ENCODE results near the gene CDKN1C.

DNA sequence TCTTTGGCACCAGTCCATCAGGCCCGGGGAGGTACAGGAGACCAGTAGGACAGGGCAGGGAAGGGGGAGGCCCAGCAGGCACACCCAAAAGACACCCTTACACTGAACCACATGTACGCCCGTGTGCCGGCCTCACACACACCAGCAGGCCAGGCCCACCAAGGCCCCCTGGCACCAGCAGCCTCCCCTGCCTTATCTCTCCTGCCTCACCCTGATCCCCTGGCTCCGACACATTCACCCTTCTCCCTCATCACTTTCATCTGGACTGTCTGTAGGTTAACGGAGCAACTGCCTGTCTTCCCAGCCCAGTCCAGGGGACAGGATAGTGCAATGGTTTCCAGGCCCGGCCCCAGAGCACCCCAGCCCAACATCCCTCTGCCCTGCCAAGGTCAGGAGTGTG lies 4.9 kb downstream of the CDKN1C start:
- TF ChIP-seq TAF1 (IDR thresholded peaks at IDR 0.05; ENCODE audit: borderline replicate concordance, low read depth, low read length) = no peak
- no peak for TF ChIP-seq CTCF (IDR thresholded peaks at IDR 0.05)
- TF ChIP-seq TCF12 (IDR thresholded peaks at IDR 0.05) = no peak
- no peak for TF ChIP-seq YY1 (IDR thresholded peaks at IDR 0.05; ENCODE audit: low read depth)
- no peak for TF ChIP-seq POLR2AphosphoS5 (IDR thresholded peaks at IDR 0.05; ENCODE audit: low read depth, low read length)
- TF ChIP-seq MXI1 (IDR thresholded peaks at IDR 0.05; ENCODE audit: low read depth, low read length) = no peak
- no peak for TF ChIP-seq GATA2 (CRISPR knock-in tag; IDR thresholded peaks at IDR 0.05)
- TF ChIP-seq JUND (IDR thresholded peaks at IDR 0.05) = no peak
- TF ChIP-seq, protein P1, sequence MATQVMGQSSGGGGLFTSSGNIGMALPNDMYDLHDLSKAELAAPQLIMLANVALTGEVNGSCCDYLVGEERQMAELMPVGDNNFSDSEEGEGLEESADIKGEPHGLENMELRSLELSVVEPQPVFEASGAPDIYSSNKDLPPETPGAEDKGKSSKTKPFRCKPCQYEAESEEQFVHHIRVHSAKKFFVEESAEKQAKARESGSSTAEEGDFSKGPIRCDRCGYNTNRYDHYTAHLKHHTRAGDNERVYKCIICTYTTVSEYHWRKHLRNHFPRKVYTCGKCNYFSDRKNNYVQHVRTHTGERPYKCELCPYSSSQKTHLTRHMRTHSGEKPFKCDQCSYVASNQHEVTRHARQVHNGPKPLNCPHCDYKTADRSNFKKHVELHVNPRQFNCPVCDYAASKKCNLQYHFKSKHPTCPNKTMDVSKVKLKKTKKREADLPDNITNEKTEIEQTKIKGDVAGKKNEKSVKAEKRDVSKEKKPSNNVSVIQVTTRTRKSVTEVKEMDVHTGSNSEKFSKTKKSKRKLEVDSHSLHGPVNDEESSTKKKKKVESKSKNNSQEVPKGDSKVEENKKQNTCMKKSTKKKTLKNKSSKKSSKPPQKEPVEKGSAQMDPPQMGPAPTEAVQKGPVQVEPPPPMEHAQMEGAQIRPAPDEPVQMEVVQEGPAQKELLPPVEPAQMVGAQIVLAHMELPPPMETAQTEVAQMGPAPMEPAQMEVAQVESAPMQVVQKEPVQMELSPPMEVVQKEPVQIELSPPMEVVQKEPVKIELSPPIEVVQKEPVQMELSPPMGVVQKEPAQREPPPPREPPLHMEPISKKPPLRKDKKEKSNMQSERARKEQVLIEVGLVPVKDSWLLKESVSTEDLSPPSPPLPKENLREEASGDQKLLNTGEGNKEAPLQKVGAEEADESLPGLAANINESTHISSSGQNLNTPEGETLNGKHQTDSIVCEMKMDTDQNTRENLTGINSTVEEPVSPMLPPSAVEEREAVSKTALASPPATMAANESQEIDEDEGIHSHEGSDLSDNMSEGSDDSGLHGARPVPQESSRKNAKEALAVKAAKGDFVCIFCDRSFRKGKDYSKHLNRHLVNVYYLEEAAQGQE (IDR thresholded peaks at IDR 0.05; ENCODE audit: low read depth, low read length) = no peak
- no peak for TF ChIP-seq RXRA (IDR thresholded peaks at IDR 0.05; ENCODE audit: borderline replicate concordance, low read depth)
- no peak for TF ChIP-seq EZH2phosphoT487 (IDR thresholded peaks at IDR 0.05; ENCODE audit: borderline replicate concordance, low read depth)
- no peak for TF ChIP-seq FOSL2 (IDR thresholded peaks at IDR 0.05; ENCODE audit: borderline replicate concordance, low read depth)
- no peak for TF ChIP-seq RAD21 (IDR thresholded peaks at IDR 0.05; ENCODE audit: low read length)

Measured in SK-N-SH (cell line).